ENCODE results near the gene BAIAP2L2.

DNA sequence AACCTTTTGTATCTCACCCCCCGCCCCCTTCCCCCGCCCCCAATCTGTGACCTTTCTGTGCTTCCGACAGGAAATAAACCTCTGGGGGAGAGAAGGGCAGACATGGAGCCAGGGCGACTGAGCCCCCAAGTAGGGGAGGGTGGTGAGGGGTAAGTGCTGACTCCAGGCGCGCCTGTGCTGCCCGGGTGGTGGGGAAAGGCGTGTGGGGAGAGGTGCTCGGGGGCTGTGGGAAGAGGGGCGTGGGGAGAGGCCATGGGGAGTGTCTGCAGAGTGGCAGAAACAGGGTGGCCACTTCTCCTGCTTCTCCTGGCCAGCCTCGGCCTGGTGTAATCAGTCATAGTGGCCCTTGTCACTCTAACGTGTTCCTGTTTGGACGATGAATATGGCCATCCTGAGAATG is 34.5 kb downstream of the BAIAP2L2 start:
- TF ChIP-seq POLR2A (IDR thresholded peaks at IDR 0.05; ENCODE audit: low read length) (no peak), GATA1 (IDR thresholded peaks at IDR 0.05; ENCODE audit: low read depth, low read length) (no peak)
